ENCODE measurements around the gene IL27RA. TPM values are rescaled to one million over a fixed set of nuclear protein-coding genes. Genes with fewer than 3 reads are reported as not detected.

The IL27RA gene
- total RNA-seq, 2 experiments from 2014 or later = 25.0 to 26.7 TPM

DNA sequence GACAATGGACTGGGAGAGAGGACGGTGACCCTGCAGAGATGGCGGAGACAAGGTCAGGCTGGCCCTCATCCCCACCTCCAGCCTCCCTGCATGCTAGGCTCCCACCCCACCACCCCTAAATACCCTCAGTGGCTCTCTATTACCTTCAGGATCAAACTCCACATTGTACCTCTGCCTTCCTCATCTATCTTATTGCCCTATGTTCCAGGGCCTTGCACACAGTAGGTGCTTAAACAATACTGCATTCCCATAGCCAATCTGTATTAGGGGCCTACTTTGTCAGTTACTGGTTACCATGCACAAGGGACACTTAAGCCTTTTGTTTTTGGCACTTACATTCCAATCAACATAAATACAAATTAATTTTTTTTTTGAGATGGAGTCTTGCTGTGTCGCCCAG lies 23.8 kb downstream of the IL27RA start:
- Mint-ChIP-seq H3K27me3 (peaks cover 27% of the 10 kb centered on the region), H3K4me1 (ENCODE audit: low read depth) (peaks cover 20% of the 10 kb centered on the region), H3K9me3 (no peaks in the 10 kb centered on the region), H3K27ac (peak overlapping the region; percentile 58), H3K36me3 (ENCODE audit: low read depth) (peaks cover 36% of the 10 kb centered on the region), H3K4me3 (no peak overlapping the region)
- Histone ChIP-seq H3K36me3 (ENCODE audit: insufficient read depth, low read length) (peaks cover 24% of the 10 kb centered on the region), H3K9me3 (ENCODE audit: control insufficient read depth in 1 of 2, insufficient read depth in 1 of 2, low read length in 2 of 2) (peaks cover 0 to 15% of the 10 kb centered on the region in 2 experiments), H3K4me1 (ENCODE audit: insufficient read depth, low read length) (peaks cover 24% of the 10 kb centered on the region), H3K4me3 (ENCODE audit: low read length) (no peak overlapping the region), H3K27ac (ENCODE audit: low read depth in 1 of 2, low read length in 2 of 2) (no peak overlapping the region), H3K27me3 (ENCODE audit: control insufficient read depth in 1 of 2, insufficient read depth in 2 of 2, low read length in 2 of 2) (peaks cover 20 to 23% of the 10 kb centered on the region in 2 experiments)
- ATAC-seq (ENCODE audit: poor library complexity) (no peak), DNase-seq (no peak)
- TF ChIP-seq, protein P1, sequence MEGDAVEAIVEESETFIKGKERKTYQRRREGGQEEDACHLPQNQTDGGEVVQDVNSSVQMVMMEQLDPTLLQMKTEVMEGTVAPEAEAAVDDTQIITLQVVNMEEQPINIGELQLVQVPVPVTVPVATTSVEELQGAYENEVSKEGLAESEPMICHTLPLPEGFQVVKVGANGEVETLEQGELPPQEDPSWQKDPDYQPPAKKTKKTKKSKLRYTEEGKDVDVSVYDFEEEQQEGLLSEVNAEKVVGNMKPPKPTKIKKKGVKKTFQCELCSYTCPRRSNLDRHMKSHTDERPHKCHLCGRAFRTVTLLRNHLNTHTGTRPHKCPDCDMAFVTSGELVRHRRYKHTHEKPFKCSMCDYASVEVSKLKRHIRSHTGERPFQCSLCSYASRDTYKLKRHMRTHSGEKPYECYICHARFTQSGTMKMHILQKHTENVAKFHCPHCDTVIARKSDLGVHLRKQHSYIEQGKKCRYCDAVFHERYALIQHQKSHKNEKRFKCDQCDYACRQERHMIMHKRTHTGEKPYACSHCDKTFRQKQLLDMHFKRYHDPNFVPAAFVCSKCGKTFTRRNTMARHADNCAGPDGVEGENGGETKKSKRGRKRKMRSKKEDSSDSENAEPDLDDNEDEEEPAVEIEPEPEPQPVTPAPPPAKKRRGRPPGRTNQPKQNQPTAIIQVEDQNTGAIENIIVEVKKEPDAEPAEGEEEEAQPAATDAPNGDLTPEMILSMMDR (IDR thresholded peaks at IDR 0.05) = no peak
- ChIA-PET POLR2A (interaction anchor here (0.8 kb wide), 1 partner anchor 15 kb away, joined by 3 read pairs; no protein-coding TSS in a partner anchor), CTCF (no interaction called here)
- intact Hi-C loops (cut with DNase I, micrococcal nuclease) = no loop called here

DNA sequence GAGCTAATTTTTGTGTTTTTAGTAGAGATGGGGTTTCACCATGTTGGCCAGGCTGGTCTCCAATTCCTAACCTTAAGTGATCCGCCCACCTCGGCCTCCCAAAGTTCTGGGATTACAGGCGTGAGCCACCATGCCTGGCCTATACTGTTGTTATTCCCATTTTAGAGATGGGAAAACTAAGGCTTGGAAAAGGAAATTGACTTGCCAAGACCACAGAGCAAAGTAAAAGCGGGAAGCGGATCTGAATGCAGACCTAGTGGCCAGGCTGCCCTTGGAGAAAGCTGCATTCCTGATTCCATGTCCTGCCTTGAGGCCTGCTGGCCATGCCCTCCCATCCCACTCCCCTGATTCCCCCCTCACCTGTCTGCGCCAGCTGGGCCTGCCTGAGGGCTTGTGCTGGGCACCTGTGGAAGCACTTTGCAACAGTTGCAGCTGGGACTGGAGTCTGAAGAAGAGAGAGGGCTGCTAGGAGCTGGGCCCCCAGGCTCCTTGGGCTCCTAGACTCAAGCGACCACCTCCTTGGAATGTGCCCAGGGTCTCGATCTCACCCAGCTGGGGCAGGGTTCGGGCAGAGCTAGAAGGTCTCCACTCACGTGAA lies 24.6 kb downstream of the IL27RA start:
- Mint-ChIP-seq H3K4me1 (ENCODE audit: low read depth) (peaks cover 20% of the 10 kb centered on the region), H3K27me3 (peaks cover 30% of the 10 kb centered on the region), H3K36me3 (ENCODE audit: low read depth) (peaks cover 28% of the 10 kb centered on the region), H3K27ac (no peak overlapping the region), H3K9me3 (no peaks in the 10 kb centered on the region), H3K4me3 (peak overlapping the region; percentile 34)
- no peak for ATAC-seq (ENCODE audit: poor library complexity)
- Histone ChIP-seq H3K4me1 (ENCODE audit: insufficient read depth, low read length) (peaks cover 24% of the 10 kb centered on the region), H3K36me3 (ENCODE audit: insufficient read depth, low read length) (peaks cover 18% of the 10 kb centered on the region), H3K27me3 (ENCODE audit: control insufficient read depth in 1 of 2, insufficient read depth in 2 of 2, low read length in 2 of 2) (peaks cover 26% of the 10 kb centered on the region in 2 experiments), H3K27ac (ENCODE audit: low read depth in 1 of 2, low read length in 2 of 2) (no peak overlapping the region), H3K9me3 (ENCODE audit: control insufficient read depth in 1 of 2, insufficient read depth in 1 of 2, low read length in 2 of 2) (peaks cover 0 to 15% of the 10 kb centered on the region in 2 experiments), H3K4me3 (ENCODE audit: low read length) (no peak overlapping the region)
- POLR2A ChIA-PET = interaction anchor here (0.9 to 1.0 kb wide), 2 partner anchors 104 to 441 kb away, joined by 3 read pairs; partner anchors contain the start of gene DCAF15
- intact Hi-C loops (cut with DNase I, micrococcal nuclease) = no loop called here
- TF ChIP-seq, protein P1 (IDR thresholded peaks at IDR 0.05) = no peak
- CTCF ChIA-PET = interaction anchor here (1.6 kb wide), 1 partner anchor 8 kb away, joined by 8 read pairs; no protein-coding TSS in a partner anchor
- no peak for DNase-seq

DNA sequence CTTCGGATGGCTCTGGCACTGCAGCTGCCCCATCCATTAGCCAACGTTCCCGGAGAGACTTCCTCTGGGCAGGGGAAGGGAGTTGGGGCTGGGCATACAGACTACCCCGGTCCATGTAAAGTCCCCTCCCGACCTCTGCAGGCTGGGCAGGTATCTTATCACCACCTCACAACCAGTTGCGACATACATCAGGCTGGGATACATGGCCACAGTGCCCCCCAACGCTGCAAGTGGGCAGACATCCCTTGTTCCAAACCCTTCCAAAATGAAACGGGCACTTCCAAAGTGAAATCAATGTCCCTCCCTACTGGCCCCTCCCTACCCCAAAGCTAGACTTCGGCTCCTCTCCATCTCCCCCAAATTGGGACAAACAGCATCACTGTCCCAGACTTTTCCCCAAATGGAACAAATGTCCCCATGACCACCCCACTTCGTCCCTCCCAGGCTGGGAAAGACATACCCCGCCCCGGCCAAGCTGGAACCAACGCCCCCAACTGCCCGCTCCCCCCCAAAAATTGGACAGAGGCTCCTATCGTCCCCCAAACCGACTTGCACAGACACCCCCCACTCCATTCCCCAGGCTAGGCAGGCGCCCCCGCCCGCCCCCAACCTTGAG lies 25.3 kb downstream of the IL27RA start:
- intact Hi-C loops (cut with DNase I, micrococcal nuclease) = no loop called here
- peaks cover 0 to 15% of the 10 kb centered on the region in 2 experiments for H3K9me3 ChIP-seq (ENCODE audit: control insufficient read depth in 1 of 2, insufficient read depth in 1 of 2, low read length in 2 of 2)
- TF ChIP-seq, protein P1 (IDR thresholded peaks at IDR 0.05) = no peak

More for the DNA sequence above, 25.3 kb downstream of the IL27RA start:
- peaks cover 20% of the 10 kb centered on the region for H3K4me1 Mint-ChIP-seq (ENCODE audit: low read depth)
- ATAC-seq (ENCODE audit: poor library complexity) = no peak
- Histone ChIP-seq H3K27me3 (ENCODE audit: control insufficient read depth in 1 of 2, insufficient read depth in 2 of 2, low read length in 2 of 2) (peaks cover 28 to 32% of the 10 kb centered on the region in 2 experiments), H3K4me3 (ENCODE audit: low read length) (no peak overlapping the region), H3K36me3 (ENCODE audit: insufficient read depth, low read length) (peaks cover 13% of the 10 kb centered on the region), H3K27ac (ENCODE audit: low read depth in 1 of 2, low read length in 2 of 2) (no peak overlapping the region), H3K4me1 (ENCODE audit: insufficient read depth, low read length) (peaks cover 24% of the 10 kb centered on the region)
- no peak for DNase-seq
- peaks cover 22% of the 10 kb centered on the region for H3K36me3 Mint-ChIP-seq (ENCODE audit: low read depth)
- ChIA-PET CTCF (interaction anchor here (1.1 to 1.6 kb wide), 3 partner anchors 8 to 80 kb away, joined by 3 to 8 read pairs (median 5); partner anchors contain the start of genes ASF1B and MISP3), POLR2A (interaction anchor here (0.6 to 3.3 kb wide), 6 partner anchors 11 to 440 kb away, joined by 3 to 9 read pairs (median 3); partner anchors contain the start of genes DCAF15 and IL27RA)
- peaks cover 34% of the 10 kb centered on the region for H3K27me3 Mint-ChIP-seq
- H3K9me3 Mint-ChIP-seq = no peaks in the 10 kb centered on the region
- peak overlapping the region; percentile 34 for H3K4me3 Mint-ChIP-seq
- H3K27ac Mint-ChIP-seq = no peak overlapping the region
